Vagina (tissue), 2 donors: Measurements from ENCODE around the gene SUN5.

Experiments used
- CTCF ChIP-seq, 3 experiments: fragments of 450-650 bp in 2 of 3; fragments of 200-600 bp in 1 of 3; sonication (generic) in 1 of 3; IDR thresholded peaks; one replicate each; pipeline ENCODE4 v1.5.1; 2017 to 2019; ENCODE audit warnings: antibody characterized with exemption in 3 of 3, mild to moderate bottlenecking in 2 of 3, moderate library complexity in 2 of 3
- POLR2A ChIP-seq, 2 donors: fragments of 450-650 bp; IDR thresholded peaks; one replicate each; pipeline ENCODE4 v1.6.1; 2017; ENCODE audit warnings: antibody characterized with exemption in 2 of 2, mild to moderate bottlenecking in 2 of 2, moderate library complexity in 2 of 2
- POLR2AphosphoS5 ChIP-seq, 2 donors: sonication (generic); formaldehyde crosslinking; IDR thresholded peaks; one replicate each; pipeline ENCODE4 v1.9.0; 2017; ENCODE audit warnings: antibody characterized with exemption in 2 of 2, mild to moderate bottlenecking in 2 of 2, low read depth in 1 of 2; ENCODE audit not compliant: insufficient read depth in 1 of 2

DNA sequence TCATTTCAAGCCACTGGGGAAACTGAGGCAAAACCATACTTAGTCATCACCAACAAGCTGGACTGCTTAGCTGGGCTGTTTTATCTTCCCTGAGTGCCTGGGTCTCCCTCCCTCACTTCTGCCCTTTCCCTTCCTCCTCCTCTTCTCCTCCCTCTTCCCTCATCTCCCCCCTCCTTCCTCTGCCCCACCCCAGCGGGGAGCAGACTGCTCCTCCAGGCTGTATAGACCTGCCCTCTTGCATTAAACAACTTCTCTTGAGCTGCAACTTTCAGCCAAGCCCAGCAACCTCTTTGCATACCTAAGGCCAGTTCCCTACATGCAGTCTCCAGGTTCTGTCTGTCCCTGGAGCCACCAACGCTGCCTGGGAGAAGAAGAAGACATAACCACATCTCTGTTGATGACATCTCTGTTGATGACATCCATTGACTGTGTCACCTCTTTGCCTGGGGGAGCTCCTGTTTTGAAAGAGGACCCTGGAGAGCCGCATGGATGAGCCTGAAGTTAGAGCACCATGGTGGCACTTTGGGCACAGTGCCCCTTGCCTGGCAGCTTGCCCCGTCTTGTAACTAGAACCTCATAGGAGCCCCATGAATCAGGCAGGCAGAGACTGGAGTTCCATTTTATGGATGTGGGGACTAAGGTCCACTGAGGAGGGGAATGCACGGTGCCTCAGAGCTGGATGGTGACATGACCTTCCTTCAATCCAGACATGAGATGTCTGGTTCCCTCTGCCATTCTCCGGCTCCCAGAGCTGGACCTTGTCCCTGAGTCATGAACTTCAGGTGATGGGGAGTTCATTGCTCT, 19.4 kb upstream of the SUN5 start:
- TF ChIP-seq CTCF (IDR thresholded peaks at IDR 0.05), result no peak
- no peak for TF ChIP-seq POLR2A (IDR thresholded peaks at IDR 0.05)
- TF ChIP-seq POLR2AphosphoS5 (IDR thresholded peaks at IDR 0.05; ENCODE audit: insufficient read depth in 1 of 2, low read depth in 1 of 2), result no peak
